ENCODE results near the gene CHRNA1.
A peak's percentile ranks its signal among the peaks of the same experiment; 100 is the strongest.

Gene CHRNA1

DNA sequence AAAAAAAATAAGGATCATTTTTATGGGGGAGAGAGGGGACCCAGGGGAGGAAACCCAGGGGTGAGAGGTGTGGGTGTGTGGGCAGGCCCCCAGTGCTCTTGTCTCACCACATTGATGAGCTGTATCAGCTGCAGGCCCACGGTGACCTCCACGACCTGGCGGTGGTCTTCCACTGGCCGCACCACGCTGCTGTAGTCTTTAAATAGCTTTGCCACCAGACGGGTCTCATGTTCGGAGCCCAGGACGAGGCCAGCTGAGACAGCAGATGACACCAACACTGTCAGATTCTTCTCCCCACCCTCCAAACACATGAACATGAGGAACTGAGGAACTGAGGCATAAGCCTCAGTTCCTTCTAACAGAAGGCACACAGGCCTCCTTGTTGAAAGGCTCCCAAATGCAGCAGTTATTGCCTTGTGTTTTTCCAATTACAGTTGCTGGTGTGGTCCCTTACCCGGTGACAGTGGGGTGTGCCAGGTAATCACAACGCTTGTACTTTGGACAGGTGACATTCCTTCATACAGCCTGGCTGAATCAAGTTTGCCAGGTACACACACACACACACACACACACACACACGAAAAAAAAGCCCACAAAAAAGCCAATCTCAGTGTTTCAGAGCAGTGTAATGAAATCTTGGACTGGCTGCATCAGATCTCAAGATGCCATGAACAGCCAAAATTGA is 4.7 kb downstream of the CHRNA1 start:
- DNase-seq = no peak

DNA sequence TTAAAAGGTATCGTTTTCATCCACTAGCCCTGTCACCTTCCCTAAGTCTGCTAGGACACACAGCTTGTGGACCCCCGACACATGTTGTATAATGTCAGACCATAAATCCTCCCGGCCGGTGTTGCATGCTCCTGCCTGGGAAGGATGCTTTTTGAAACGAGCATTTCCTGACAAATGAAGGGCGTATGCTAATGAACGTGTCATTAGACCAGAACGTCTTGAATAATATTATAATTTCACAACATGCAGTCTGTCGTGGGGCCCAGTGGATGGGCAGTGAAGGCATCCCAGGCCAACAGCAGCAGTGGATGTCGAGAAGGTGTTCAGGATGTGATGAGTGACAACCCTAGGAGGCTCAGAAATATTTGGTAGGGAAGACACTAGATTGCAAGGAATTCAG is 7.5 kb downstream of the CHRNA1 start:
- no peak for DNase-seq

DNA sequence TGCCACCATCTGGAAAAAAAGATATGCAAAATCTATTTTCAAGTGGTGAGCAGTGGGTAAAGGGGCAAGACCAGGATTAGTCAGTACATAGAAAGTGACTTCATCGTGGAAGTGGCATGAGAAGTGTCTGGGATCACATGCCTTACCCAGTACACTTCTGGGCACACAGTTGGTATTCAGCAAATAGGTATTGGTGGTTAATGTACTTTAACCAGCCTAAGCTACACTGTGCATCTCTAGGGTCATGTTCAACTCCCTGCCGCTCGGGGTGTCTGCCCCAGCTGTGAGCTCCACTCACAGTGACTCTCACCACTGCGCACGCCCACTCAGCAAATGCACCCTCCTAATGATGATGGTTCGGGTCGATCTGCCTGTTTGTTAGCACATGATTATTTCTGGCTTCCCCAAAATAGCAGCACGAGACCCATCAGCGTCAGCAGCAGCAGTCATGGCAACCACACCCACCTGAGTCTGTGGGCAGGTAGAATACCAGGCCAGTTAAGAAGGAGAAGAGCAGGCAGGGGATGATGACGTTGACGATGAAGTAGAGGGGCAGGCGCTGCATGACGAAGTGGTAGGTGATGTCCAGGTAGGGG is 11.1 kb downstream of the CHRNA1 start:
- DNase-seq = peak in 1 of 5 experiments; percentile 61

GRCh38 chr2:174752403-174753037 is 11.8 kb downstream of the CHRNA1 start:
- DNase-seq = peak in 2 of 5 experiments; percentile 55 to 91

DNA sequence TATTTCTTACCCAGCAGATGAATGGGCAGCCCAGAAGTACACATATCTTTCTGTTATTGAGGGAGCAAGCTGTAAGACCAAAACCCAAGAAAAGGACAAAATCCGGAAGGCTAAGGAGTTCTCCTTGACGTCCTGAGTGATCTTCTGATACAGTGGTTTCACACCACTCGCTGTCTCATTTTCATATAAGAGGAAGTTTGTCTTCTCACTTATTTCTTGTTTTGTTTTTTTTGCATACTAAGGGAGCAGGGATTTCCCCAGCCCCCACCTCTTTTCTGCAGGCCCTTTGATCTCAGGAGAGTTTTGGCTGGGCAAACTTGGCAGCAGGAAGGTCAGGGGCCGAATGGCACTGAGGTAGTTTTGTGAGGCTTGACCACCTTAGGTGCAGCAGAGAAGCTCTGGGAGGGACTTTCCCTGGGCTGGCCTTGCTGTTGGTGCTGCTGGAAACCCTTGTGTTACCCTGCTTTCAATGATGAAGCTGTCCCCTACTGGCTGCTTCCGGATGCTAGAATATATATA is 13.3 kb downstream of the CHRNA1 start:
- peak in 2 of 5 experiments; percentile 61 to 72 for DNase-seq

GRCh38 chr2:174749793-174750192 is 14.5 kb downstream of the CHRNA1 start:
- no peak for DNase-seq

- peak in 4 of 5 experiments; percentile 48 to 69 (median 51) for DNase-seq
Measured at GRCh38 chr2:174748948-174749347, 15.3 kb downstream of the CHRNA1 start.

DNA sequence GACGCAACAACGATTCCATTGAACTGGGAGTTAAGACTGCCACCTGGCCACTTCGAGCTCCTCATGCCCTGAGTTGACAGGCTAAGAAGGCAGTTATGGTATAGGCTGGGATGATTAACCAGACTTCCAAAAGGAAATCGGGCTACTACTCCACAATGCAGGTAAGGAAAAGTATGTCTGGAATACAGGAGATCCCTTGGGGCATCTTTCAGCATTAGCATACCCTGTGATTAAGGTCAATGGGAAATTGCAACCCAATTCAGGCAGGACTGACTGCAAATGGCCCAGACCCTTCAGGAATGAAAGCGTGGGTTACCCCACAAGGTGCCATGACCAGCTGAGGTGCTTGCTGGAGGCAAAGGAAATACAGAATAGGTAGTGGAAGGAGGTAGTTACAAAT is 19.1 kb downstream of the CHRNA1 start:
- DNase-seq = no peak

DNA sequence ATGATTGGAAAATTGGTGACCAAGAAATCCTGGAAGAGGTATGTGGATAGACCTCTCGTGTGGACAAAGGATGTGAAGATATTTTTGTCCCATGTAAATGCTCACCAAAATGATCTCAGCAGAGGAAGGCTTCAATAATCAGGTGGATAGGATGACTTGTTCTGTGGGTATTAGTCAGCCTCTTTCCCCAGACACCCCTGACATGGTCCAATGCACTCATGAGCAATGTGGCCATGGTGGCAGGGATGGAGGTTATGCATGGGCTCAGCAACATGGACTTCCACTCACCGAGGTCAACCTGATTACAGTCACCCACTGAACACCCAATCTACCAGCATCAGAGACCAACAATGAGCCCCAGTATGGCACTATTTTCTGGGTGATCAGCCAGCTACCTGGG is 20.2 kb downstream of the CHRNA1 start:
- DNase-seq = no peak

- no peak for DNase-seq
Measured at GRCh38 chr2:174740721-174741120, 23.6 kb downstream of the CHRNA1 start.

DNA sequence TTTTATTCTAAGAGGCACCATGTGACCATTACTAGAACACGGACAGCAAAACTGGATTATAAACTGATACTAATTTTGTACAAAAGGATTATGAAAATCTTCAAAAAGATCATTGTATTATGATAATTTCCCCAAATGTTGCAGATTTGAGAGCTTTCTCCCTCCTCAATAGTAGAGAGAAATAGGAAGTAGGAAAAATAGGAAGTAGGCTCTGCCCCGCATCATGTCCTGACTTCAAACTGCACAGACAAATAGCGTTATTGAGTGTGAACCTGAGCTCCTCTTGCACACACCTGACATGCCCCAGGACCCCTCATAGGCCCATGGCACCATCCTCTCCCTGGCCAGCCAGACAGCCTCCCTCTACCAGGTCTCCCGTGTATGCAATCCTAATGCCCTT is 25.4 kb downstream of the CHRNA1 start:
- no peak for DNase-seq

- DNase-seq = no peak
Measured at GRCh38 chr2:174731546-174731945, 32.7 kb downstream of the CHRNA1 start.

DNA sequence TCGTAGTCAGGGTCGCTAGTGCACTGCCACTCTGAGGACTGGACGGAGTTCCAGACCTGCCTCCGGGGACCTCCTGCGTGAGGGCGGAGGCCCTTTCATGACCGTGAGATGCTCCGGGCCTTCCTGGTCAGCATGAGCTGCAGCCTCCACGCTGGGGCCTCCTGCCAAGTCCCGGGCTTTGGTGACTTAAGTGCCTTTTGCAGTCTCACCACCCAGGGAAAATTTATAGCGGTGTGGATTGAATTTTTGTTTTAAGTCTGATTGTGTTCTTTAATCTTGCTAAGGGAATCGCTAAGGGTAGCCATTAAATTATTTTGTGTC is 33.6 kb downstream of the CHRNA1 start:
- no peak for DNase-seq

- DNase-seq = peak in 4 of 5 experiments; percentile 10 to 71 (median 25)
Measured at GRCh38 chr2:174729797-174730697, 34.2 kb downstream of the CHRNA1 start.

- DNase-seq = no peak
Measured at GRCh38 chr2:174728096-174728495, 36.2 kb downstream of the CHRNA1 start.

DNA sequence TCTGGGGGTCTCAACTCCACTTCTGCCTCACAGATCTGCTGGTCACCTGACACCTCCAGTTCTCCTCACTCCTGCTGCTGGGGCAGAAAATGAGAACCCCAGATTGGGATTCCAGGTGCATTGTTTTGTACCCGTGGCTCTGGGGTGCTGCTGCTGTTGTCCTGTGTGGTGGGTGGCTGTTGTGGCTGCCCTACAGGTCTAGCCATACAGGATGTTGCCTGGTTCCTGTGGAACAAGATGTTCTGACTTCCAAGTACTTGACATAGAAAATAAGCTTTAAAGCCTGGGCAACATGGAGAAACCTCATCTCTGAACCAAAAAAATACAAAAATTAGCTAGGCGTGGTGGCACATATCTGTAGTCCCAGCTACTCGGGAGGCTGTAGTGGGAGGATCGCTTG is 38.1 kb downstream of the CHRNA1 start:
- peak in 1 of 5 experiments; percentile 24 for DNase-seq

GRCh38 chr2:174722942-174723592 is 41.2 kb downstream of the CHRNA1 start:
- DNase-seq = no peak

- no peak for DNase-seq
Measured at GRCh38 chr2:174719016-174719415, 45.3 kb downstream of the CHRNA1 start.

DNA sequence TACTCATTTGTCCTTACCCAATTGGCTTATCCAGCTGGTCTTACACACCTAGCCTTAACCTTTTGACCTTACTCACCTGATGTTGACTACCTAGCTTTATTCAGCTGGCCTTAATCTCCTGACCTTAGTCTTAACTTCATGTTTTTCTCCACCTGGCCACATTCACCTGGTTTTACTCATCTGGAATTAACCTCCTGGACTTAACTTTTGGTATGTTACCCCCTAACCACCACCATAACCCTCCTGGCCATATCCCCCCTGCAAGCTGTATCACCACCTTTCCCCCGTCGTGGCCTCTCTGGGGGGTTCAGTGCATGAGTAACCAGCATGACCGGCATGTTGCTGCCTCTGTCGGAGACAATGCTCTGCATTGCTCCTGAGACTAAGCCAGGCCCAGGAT is 45.7 kb downstream of the CHRNA1 start:
- no peak for DNase-seq

GRCh38 chr2:174717916-174718315 is 46.4 kb downstream of the CHRNA1 start:
- DNase-seq = peak in 1 of 5 experiments; percentile 24

GRCh38 chr2:174717273-174717672 is 47.0 kb downstream of the CHRNA1 start:
- DNase-seq = peak in 2 of 5 experiments; percentile 14 to 90

GRCh38 chr2:174716785-174717184 is 47.5 kb downstream of the CHRNA1 start:
- peak in 1 of 5 experiments; percentile 85 for DNase-seq
